ENCODE measurements around the gene SYTL3.

The SYTL3 gene

DNA sequence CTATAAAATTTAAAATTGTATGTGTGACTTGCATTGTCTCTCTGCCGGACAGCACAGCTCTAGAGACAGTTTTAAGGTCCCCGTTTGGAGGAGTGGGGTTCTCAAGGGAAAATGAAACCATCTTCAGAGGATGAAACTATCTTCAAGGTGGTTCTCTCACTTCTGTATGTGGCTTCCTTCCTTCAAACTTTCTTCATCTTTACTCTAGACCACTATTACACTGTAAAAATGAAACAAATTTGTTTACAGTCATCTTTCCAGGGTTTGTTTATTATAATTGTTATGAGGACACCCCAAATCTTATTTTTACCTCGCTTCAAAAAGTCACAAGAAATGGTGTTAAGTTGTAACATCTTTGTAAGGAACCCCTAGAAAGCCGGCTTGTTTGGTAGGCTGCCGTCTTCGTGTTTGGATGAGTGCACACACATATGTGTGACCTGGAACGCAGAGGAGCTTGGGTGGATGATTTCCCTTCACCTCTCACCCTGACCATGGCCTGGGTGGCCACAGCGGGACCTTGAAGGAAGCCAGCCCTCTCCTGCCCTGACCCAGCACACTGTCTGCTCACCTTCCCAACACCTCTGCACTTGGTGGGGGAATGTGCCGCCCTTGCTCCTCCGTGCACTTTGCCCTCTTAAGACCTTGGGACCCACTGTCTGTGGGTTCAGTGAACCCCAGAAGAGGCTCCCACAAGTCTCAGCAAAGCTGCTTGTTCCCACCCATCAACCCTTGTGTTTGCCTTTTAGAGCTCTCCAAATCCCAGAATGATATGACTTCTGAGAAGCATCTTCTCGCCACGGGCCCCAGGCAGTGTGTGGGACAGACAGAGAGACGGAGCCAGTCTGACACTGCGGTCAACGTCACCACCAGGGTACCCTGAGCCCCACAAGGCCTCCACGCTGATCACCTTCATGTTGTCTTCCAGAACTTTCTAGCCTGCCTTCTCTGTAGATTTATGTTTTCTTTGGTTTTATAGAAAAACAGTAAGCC, 67.8 kb downstream of the SYTL3 start:
- DNase-seq (ENCODE audit: extremely low read depth in 1 of 2, low read depth in 1 of 2), result no peak

DNA sequence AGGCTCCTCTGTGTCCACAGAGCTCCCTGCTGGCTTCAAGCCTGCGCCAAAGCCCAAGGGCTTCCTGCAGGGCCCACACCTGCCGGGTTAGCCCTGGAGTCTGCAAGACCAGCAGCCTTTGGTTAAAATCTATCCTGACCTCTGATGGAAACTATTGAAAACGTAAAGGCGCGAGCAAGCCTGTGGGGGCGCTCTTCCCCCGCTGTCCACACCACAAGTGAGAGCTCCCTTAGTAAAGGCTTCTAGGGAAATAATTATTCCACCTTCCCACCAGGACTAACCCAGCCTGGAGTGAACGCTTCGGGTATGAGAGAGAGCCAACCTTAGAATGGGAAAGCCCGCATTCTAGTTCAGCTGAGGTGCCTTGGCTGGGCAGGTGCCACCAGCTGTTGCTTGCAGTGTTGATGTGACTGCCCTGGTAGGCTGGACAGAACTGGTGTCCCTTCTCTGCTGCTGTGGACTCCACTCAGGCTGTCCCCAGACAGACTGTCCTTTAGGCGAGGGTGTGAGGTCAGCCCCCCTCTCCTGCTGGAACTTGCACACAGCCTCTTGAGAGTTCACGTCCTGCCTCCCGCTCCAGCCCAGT, 68.7 kb downstream of the SYTL3 start:
- no peak for DNase-seq (ENCODE audit: extremely low read depth in 1 of 2, low read depth in 1 of 2)

DNA sequence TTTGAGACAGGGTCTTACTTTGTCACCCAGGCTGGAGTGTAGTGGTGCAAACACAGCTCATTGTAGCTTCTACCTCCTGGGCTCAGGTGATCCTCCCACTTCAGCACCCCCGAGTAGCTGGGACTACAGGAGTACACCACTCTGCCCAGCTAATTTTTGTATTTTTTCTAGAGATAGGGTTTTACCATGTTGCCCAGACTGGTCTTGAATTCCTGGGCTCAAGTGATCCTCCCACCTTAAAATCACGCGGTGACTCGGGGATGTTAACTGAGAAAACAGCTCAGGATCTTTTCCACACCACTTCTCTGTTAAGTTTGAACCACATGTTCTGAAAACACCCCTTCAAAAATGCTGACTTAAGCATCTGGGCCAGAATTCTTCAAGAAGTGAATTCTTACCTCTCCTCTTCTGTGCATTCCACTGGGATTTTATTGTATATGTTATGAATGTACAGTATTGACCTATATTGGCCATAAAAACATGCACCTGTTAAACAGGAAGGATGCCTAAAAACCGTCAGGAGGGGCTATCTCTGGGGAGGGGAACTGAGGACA, 72.4 kb downstream of the SYTL3 start:
- no peak for DNase-seq (ENCODE audit: extremely low read depth in 1 of 2, low read depth in 1 of 2)

DNA sequence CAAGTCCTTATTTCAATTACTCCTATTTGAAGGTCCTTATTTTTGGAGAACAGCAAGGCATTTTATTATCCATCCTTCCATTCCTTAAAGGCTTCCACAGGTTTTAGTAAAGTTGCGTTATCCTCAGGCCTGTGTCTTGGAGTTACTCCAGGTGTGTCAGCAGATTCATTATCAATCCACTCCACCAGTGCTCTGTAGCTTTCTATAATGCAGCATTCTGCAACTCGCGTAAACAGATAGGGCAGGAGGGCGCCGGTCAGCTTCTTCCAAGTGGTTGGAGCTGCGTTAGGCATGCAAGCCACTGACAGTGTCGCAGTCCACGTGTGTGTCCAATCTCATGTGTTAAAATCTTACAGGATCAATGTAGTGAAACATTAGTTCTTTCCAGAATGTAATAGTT, 75.8 kb downstream of the SYTL3 start:
- DNase-seq (ENCODE audit: extremely low read depth in 1 of 2, low read depth in 1 of 2), result no peak

DNA sequence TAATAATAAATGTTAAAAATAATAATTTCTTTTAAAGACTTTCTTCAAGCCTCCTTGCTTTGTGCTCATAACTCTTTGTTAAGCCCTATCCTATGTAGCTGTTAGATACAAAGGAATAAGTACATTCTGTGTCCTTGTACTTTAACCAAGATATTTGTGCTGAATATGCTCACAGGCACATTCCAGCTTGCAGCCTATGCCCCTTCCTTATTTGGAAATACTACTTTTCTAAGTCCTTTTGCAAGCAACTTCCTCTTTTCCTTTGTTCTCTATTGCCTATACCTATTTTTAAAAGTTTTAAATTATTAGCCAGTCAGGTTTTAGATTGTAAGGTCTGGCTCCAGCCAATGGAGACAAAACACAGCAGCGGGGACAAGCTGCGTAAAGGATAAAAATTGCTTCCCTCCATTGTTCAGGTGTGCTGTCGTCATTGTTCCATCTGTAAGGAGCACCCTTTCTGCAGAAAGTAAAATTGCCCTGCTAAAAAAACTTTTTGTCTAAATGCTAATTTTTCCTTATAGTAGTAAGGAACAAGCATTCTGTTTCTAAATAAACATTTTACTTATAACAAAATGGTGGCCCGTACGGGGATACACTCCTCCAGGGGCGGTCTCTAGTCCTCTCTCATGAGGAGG, 80.2 kb downstream of the SYTL3 start:
- DNase-seq (ENCODE audit: extremely low read depth in 1 of 2, low read depth in 1 of 2), result no peak

DNA sequence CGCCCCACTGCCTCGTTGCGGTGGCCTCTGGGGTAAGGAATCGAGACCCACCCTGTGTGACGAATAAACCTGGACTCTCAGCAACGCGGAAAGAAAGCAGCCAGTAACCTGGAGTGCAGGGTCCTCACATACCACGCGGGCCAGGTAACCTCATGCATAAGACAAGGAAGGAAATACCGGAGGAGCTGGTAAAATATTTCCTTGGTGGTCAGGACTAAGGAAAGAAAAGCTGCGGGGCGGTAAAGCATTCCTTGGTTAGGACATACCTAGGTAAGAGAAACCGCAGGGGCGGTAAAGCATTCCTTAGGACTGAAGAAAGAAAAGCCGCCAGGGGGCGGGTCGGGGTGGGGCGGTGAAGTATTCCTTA, 80.7 kb downstream of the SYTL3 start:
- no peak for DNase-seq (ENCODE audit: extremely low read depth in 1 of 2, low read depth in 1 of 2)

DNA sequence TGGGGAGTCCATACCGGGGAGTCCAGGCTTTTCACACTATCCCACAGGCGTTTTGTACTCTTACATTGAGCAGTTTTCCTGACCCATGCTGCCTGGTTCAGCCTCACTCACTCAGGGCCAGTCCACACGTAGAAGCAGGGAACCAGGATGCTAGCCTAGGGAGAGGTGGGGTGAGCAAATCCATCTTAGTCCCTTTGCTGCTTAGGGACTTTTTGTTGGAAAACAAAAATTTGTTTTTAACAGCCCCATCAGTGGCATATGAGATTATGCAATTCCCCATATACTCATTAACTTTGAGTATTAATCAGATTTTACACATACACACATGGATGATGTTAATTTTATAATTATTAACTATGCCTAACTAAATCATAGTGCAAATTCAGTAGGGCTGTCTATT, 85.2 kb downstream of the SYTL3 start:
- DNase-seq (ENCODE audit: extremely low read depth in 1 of 2, low read depth in 1 of 2), result no peak

DNA sequence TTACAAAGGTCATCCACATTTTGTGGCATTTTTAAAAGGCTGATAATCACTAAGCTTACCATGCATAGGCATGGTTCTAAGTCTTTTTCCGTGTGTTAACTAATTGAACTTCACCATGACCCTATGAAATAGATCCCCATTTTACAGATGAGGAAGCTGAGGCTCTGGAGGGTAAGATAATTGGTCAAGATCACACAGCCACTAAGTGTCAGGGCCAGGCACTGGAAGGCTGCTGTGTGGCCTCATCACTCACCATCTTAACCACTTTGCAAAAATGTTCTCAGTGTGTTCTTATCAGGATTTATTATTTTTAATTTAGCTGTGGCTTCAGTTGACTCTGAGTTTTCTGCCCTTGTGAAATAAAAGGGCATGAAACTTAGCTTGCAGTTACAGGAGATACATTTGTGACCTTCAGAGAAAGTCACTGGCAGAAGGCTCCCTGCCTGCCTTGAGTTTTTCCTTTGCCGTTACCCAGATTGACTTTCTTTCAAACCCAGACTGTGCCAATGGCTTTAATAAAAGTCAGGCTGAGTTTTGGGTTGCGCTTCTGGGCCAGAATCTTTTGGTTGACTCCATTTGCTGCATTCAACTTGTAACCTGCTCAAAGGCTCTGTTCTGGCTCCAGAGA, 87.3 kb downstream of the SYTL3 start:
- no peak for DNase-seq (ENCODE audit: extremely low read depth in 1 of 2, low read depth in 1 of 2)

DNA sequence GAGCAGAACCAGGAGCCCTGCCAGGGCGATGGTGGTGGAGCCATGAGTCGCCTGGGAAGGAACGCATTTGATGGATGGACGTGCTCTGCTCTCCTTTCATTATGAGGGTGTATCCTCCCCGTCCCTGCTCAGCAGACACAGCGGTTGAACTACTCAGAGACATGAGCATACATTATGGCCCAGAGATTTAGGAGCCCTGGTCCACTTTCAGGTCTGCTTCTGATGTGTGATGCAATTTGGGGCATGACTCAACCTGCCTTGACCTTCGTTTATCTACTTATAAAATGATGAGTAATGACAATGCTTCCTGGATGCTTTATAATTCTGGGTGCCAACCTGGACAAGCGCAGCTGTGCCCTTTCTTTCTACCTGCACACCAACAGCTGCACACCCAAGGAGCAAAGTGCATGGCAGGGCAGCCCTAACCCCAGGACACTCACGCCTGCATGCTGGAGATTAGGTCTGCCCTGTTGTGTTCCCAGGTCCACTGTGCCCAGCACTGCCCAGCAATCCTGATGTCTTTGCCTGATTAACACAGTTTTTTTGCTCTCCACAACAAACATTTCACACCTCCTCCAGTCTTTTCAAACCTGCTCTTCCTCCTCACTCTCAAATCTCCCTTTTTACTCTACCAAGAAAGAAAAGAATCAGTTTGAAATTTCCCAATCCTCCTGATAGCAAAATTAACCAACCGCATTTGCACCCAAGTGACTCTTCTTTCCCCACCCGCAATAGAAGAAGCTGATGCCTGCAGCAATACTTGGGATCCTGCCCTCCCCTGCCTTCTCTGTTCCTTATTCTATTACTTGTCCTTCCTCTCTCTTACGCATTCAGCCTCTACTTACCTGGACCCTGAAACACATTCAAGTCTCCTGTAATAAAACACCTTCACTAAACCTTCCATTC, 88.1 kb downstream of the SYTL3 start:
- DNase-seq (ENCODE audit: extremely low read depth in 1 of 2, low read depth in 1 of 2), result no peak

DNA sequence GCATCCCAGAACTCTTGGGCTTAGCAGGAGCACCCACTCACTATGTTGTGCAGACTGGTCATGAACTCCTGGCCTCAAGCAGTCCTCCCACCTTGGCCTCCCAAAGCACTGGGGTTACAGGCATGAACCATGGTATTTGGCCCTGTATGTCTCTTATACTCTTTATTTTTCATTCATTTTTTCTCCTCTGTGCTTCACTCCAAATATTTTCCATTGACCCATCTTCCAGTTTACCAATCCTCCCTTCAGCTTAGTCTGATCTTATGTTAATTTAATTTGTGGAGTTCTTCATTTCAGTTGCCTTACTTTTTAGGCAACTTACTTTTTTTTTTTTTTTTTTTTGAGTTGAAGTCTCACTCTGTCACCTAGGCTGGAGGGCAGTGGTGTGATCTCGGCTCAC, 89.8 kb downstream of the SYTL3 start:
- no peak for DNase-seq (ENCODE audit: extremely low read depth in 1 of 2, low read depth in 1 of 2)

DNA sequence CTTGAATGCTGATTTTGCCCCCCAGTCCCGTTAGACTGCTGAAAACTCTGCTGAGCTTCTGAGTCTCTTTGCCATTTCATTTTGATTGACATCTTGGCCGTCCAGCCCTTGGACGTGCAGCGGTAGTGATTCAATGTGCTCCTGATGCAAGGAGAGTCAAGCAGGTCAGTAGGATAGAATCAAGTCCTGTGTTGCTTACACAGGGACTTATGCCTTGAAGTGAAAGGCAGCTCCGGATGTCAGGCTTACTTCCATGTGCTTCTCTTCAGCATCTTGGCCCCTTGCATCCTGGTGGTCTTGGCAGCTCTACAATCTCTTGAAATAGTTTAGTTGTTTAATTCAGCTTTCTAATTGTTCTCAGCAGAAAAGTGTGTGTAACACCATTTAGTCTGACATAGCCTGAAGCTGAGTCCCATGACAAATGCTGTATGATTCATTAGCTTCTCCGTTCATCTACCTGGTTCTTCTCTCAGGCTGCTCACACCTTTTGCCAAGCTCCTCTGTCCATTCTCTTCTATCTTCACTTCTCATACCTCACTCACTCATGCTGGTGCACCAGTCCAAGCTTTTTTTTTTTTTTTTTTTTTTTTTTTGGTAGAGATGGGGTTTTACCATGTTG, 93.3 kb downstream of the SYTL3 start:
- DNase-seq (ENCODE audit: extremely low read depth in 1 of 2, low read depth in 1 of 2), result no peak

DNA sequence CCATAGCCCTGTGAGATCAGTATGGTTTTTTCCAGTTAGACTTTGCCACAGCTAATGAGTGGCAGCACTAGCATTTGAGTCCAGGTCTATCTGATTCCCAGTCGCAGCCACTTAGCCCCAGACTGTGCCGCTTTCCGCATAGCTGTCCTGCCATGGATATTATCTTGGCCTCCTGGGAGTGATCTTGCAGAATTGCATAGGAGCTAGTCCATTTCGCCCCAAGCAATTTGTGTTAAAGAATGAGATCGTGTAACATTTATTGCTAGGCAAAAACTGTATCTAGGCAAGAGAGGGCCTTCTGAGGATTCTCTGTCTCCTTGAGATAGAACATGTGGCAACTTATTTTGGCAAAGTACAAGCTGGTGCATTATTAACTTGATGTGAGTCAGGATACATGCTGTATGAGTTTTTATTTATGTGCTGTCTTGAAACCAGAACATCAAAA, 95.2 kb downstream of the SYTL3 start:
- no peak for DNase-seq (ENCODE audit: extremely low read depth in 1 of 2, low read depth in 1 of 2)

DNA sequence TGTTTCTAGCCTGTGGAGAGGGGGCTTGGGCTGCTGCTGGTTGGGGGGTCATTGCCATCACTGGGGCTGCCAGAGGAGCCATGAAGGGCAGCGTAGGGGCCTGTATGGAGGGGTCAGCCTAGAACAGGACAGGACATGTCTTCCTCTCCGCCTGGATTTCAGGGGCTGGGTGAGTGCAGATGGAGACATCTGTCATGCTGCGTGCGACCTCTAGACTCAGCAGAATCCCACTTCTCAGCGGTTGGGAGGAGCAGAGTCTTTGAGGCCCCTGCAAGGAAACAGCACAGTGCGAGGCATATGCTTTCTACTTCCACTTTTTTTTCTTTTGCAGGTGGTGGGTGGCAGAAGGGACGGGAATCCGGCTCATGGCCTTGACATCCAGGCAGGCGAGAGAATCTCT, 101.4 kb downstream of the SYTL3 start:
- no peak for DNase-seq (ENCODE audit: extremely low read depth in 1 of 2, low read depth in 1 of 2)

DNA sequence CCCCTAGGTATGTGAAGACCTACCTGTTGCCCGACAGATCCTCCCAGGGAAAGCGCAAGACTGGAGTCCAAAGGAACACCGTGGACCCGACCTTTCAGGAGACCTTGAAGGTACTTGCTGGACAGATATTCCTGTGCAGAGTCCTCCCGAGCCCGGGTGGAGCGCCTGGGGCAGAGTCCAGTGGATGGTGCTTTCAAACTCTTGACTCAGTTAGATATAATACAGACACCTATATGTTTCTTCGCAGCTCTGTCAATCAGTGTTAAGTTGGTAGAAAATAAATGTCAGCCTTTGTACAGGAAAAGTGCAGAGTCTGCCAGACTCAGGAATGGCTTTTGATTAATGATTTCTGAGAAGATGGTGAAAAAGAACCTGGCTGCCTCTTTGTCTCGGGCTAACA, 102.1 kb downstream of the SYTL3 start:
- DNase-seq (ENCODE audit: extremely low read depth in 1 of 2, low read depth in 1 of 2), result no peak

DNA sequence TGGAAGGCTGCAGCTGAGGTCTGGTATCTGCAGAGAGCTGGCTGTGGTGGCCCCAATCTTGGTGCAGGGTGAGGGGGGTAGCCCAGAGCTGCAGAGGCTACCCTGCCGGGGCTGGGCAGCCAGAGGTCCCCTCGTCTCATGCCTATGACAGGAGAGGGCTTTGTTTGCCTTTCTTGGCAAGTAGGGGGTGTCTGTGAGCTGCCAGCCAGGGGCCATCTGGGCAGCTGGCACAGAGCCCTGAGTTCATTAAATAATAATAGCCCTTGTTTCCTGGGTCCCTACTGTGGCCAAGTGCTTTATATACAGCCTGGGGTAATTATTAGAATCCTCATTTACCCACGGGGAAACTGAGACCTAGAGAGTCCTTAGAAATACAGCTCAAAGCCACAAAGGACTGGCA, 102.8 kb downstream of the SYTL3 start:
- DNase-seq (ENCODE audit: extremely low read depth in 1 of 2, low read depth in 1 of 2), result no peak

DNA sequence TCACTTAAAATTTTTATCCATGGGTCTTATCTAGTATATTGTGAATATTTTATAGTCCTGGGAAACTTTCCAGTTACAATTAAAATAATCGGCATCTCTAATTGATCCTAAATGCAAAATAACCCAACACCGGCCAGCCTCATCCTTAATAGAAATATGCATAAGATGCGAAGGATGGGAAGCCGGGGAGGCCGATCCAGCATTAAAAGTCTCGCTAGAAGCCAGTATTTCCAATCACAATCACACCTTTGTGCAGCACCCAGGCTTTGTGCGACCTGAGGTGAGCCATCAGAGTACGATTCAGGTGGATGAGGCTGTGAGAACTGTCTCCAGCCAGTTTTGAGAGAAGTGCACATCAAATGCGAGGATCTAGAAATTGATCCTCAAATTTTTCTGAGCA, 104.0 kb downstream of the SYTL3 start:
- no peak for DNase-seq (ENCODE audit: extremely low read depth in 1 of 2, low read depth in 1 of 2)

DNA sequence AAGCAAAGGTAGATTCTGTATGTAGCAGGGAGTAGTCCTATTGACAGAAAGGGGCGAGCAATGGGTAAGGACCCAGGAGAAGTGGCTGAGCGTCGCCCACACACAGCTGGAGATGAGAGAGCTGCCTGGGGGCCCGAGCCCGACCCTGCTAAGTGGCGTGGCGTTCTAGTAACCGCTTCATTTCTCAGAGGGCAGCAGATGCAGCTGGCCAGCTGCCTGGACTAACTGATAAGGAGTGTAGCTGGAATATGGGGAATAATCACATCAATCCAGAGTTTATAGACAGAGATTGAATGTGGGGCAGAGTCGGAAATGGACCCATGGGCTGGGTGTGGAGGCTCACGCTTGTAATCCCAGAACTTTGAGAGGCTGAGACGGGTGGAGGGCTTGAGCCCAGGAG, 104.9 kb downstream of the SYTL3 start:
- no peak for DNase-seq (ENCODE audit: extremely low read depth in 1 of 2, low read depth in 1 of 2)

DNA sequence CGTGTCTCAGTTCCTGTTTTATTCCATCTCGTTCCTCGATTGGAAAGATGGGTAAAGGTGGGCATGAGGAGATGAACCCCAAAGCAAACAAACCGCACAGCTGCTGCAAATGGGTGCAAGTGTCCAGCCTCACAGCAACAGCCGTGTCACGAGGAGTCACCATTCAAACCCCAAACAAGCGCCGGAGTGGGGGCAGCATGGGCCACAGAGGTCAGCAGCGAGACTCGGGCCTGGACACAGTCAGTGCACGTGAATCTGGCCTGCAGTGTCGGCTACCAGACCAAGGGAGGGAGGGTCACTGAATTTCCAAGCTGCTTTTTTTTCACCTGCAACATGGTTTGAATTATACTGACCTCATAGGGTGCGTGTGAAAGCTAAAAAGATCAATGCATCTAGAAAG, 105.8 kb downstream of the SYTL3 start:
- no peak for DNase-seq (ENCODE audit: extremely low read depth in 1 of 2, low read depth in 1 of 2)

DNA sequence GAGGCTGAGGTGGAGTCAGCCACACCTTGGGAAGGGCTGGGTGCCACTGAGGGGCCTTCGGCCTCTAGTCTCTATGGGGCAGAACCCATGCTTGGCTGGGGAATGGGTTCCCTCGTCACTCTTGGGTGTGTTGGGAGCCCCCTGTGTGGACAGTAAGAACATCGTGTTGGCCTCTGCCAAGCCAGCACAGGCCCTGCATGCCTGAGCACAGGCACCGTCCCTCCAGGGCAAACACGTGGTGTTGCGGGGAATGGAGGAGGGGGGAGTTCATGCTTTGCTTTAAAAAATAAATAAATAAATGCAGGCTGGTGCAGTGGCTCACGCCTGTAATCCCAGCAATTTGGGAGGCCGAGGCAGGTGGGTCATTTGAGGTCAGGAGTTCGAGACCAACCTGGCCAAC, 106.3 kb downstream of the SYTL3 start:
- DNase-seq (ENCODE audit: extremely low read depth in 1 of 2, low read depth in 1 of 2), result no peak
